HG03103 (cell line): ENCODE results near the gene TLR8.
A peak's percentile ranks its signal among the peaks of the same experiment; 100 is the strongest.

Experiments used
- ATAC-seq: cut with Tn5 transposase; IDR thresholded peaks from one replicate; pipeline ENCODE4 v1.9.1; 2021; ENCODE audit warnings: low read depth; ENCODE audit not compliant: unreplicated experiment

Gene TLR8

DNA sequence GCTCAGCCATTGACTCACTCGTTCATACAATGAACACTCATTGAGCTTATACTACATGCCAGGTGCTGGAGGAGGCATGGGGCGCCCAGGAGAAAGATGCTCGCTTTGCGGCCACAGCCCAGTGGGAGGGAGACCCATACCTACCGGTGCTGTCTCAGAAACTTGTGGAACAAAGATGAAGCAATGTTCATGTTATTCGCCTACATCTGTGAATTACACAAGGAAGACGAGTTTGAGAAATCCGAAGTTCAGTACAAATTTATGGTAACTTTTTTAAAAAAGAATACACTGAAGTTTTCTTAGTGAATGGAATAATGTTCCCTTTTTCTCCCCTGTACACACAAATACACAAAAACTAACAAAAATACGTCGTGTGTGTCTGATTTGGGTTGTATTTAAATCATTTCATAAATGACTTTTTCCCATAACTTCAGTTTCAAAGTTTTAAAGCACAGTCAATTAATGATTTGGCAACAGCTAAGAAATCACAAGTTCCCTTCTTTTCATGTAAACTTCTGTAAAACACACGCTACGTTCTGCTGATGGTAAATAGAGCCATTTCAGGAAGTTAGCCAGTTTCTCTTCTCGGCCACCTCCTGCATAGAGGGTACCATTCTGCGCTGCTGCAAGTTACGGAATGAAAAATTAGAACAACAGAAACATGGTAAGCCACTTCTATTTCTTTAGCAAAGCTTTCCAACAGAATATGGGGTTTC lies at the start of gene TLR8:
TLR8 (plus strand) TSS at position 575 of the 716 bp plus-strand sequence; CDS start at position 662, 87 bp downstream.
- ATAC-seq = no peak

DNA sequence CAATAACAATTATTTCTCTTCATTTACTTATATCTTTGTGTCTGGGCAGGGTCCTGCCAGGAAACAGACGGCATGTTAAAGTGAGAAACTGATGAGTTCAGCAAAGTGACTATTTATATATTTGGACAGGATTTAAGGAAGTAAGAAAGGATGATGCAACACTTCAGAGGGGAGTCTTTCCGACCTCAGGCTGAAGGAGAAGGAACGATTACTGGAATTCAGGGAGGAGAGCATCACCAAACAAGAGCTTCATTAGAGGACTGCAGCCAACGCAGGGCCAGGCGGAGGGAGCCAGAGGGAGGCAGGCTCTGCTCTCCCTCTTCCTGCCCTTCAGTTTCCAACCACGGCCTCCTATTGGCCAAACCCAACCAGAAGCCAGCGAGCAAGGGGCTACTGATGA lies 41.1 kb upstream of the TLR8 start:
- ATAC-seq = no peak

DNA sequence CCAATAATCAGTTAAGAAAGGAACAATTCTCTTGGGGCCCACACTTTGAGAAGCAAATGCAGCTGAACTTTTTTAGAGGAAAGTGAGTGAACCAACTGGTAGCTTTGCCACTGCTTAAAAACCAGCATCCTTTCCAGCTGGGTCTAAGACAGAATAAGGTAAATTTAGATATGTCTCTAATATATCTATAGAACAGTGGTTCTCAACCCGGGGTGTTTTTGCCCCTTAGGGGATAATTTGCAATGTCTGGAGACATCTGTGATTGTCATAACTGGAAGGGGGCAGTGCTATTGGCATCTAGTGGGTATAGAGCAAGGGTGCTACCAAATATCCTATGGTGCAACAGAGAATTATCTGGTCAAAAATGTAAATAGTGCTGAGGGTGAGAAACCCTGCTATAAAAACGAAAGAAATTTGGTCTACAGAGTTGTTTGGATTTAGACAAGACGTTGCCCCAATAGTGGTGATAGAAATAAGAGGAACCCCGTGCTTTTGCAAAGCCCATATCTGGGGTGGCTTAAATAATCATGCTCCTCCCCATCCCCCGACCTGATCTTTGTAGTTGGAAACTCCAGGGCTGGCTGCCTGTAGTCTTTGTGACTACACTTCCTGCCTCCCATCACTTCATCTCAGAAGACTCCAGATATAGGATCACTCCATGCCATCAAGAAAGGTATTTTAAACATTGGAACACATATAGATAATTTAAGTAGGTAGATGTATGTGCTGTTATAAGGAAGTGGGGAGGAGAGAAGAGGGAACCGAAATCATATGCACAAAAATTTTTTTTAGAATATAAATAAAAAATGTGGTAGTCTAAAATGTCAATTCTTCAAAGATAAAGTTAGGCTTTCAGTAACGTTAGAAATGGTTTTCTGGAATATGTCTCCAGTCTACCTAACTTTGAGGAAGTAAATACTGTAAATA lies 39.7 kb upstream of the TLR8 start, which contains the start of gene TLR7:
TLR7 (plus strand) TSS at position 622 of the 927 bp plus-strand sequence. CDS start 507 bp downstream, outside the sequence.
- ATAC-seq = peak; percentile 44

DNA sequence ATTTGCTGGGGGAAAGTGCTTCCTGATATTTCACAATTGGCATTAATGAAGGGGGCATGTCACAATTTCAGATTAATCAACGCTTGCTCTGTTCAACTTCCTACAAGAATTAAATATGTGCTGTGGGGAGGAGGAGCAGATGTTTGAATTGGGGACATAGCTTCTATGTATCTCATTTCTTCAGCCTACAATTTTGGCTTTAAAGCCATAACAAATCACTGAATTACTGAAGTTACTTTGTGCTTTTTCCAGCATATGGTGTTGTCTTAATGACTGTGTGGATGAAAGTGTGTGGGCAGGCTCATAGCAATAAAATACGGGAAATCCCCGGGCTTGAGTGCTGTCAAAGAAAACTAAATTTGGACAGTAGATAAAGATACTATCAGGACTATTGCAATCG lies 38.7 kb upstream of the TLR8 start:
- no peak for ATAC-seq

DNA sequence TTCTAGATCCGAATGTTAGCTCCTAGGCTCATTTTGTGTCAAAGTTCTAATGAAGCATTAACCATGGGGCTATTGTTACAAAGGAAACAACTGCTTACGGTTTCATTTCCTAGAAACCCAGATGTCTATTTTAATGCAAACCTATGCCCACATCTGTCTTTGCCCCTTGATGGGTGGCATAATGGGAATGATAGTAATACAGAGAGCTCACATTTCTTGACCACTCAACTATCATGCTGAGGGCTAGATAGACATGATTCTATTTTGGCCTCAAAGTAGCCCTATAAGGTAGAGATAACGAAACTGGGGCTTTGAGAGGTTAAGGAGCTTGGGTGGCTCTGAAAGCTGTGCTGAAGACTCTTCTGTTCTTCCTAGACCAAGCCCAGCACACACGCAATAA lies 37.7 kb upstream of the TLR8 start:
- no peak for ATAC-seq

DNA sequence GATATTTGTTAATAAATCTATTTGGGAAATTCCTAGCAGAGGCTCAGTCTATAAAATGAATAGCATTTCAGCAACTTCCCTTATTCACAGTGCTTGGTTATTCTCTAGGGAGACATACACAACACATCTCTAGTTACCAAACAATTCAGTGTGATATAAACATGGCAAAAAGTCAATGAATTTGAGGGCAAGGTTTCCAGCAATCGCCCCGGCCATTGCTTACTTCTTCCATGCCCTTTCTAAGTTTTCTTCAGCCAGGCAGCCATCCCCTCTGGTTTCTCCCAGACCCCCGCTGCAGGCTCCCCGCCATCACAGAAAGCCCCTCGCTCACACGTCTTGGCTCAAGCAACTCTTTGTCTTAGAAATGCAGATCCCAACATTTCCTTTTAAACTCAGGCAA lies 35.2 kb upstream of the TLR8 start:
- no peak for ATAC-seq

DNA sequence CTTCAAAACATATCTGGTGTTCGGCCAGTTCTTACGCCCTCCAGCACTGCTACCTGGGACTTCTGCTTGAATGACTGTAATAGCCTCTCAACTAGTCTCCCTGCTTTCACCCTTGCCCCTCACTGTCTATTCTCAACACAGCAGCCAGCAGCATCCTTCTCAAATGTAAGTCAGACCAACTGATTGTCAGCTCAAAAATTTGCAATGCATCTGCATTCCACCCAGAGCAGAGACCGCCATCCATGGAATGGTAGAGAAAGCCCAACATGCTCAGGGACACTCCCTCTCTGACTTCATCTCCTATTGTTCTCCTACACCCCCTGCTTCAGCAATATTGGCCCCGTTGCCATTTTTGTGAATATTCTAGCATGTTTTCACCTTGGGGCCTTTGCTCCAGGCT lies 33.7 kb upstream of the TLR8 start:
- no peak for ATAC-seq

DNA sequence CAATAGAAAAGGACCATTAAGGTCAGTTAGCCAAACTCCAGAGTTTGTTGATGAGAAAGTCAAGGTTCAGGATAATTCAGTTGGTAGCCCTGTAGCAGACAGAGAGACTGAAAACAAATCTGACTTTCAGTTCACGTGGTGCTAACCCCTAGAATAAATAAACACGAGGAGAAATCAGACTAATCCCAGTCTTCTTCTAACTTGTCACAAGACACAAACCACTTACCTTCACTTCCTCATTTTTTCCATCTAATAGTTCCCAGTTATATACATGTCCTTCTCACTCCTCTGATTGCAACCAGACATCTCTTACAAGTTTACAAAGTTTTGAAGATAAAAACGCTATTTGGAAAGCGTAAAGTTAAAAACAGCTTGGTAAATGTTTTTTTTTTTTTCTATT lies 31.8 kb upstream of the TLR8 start:
- ATAC-seq = no peak

DNA sequence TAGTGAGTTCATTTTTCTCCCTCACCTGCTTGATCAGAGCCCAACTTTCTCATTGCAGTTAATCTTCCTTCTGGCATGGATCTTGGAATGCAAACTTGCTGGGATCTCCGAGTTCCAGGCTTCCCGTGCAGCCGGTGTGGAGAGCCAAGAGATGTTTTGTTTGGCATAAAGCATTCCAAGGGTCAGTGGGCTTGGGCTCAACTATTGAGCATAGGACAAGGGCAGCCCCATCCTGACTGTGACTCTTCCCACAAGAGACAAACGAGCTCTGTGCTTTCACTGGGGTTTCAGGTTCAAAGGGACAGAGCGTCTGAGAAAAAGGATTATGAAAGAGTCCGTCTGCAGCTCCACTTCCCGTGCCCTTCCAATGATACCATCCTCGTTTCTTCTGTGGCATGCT lies 29.0 kb upstream of the TLR8 start:
- ATAC-seq = no peak

DNA sequence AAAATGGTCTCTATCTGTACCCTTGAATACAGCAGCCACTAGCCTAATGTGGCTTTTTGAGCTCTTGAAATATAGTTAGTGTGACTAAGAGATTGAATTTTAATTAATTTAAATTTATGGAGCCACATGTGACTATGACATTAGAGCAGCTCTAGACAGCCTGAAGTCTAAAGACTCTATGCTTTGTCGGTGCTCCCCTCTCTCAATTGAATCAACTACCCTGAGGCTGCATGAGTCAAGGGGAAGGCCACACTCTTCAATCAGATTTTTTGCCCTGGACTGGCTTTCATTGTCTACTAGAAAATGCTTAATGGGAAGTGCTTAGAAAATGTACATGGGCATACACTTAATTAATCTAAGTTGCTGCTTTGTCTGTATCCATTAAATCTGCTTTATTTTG lies 27.9 kb upstream of the TLR8 start:
- ATAC-seq = no peak

DNA sequence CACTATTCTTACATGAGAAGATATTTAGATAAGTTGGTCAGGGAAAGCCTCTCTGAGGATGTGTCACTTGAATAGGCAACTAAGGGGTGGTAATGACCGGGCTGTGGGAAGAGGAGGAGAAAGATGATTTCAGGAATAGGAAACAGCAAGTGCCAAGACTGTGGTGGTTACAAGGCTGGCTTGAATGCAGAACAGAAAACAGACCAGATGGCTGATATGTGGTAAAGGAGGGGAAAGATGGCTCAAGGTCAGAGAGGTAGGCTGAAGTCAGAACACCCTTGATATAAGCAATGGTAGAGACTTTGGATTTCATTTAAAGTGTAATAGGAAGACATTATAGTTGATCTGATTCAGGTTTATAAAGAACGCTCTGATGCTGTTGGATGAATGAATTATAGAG lies 24.5 kb upstream of the TLR8 start:
- no peak for ATAC-seq

DNA sequence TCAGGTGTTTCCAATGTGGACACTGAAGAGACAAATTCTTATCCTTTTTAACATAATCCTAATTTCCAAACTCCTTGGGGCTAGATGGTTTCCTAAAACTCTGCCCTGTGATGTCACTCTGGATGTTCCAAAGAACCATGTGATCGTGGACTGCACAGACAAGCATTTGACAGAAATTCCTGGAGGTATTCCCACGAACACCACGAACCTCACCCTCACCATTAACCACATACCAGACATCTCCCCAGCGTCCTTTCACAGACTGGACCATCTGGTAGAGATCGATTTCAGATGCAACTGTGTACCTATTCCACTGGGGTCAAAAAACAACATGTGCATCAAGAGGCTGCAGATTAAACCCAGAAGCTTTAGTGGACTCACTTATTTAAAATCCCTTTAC lies 20.9 kb upstream of the TLR8 start:
- no peak for ATAC-seq

DNA sequence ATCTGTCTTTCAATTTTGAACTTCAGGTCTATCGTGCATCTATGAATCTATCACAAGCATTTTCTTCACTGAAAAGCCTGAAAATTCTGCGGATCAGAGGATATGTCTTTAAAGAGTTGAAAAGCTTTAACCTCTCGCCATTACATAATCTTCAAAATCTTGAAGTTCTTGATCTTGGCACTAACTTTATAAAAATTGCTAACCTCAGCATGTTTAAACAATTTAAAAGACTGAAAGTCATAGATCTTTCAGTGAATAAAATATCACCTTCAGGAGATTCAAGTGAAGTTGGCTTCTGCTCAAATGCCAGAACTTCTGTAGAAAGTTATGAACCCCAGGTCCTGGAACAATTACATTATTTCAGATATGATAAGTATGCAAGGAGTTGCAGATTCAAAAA lies 19.9 kb upstream of the TLR8 start:
- ATAC-seq = no peak

DNA sequence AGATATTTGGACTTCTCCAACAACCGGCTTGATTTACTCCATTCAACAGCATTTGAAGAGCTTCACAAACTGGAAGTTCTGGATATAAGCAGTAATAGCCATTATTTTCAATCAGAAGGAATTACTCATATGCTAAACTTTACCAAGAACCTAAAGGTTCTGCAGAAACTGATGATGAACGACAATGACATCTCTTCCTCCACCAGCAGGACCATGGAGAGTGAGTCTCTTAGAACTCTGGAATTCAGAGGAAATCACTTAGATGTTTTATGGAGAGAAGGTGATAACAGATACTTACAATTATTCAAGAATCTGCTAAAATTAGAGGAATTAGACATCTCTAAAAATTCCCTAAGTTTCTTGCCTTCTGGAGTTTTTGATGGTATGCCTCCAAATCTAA lies 19.3 kb upstream of the TLR8 start:
- ATAC-seq = no peak

DNA sequence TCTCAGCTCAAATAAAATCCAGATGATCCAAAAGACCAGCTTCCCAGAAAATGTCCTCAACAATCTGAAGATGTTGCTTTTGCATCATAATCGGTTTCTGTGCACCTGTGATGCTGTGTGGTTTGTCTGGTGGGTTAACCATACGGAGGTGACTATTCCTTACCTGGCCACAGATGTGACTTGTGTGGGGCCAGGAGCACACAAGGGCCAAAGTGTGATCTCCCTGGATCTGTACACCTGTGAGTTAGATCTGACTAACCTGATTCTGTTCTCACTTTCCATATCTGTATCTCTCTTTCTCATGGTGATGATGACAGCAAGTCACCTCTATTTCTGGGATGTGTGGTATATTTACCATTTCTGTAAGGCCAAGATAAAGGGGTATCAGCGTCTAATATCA lies 18.7 kb upstream of the TLR8 start:
- no peak for ATAC-seq

DNA sequence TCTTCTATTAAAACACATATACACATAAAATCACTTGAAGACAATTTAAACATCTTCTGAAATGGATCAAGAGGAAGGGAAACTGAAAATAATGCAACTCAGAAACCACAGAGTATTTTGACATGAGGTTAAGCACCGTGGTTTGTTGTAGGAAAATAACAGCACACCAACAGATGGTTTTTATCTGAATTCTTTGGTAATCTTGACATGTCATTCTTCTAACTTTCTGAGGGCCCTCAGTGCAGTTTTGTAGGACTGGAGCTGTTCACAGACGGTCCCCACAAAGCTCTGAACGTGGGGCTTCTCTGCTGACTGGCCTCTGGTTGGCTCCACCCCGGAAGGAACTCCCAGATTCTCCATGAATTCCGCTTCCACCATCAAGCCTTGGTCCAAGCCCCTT lies 16.0 kb upstream of the TLR8 start:
- ATAC-seq = peak; percentile 58

DNA sequence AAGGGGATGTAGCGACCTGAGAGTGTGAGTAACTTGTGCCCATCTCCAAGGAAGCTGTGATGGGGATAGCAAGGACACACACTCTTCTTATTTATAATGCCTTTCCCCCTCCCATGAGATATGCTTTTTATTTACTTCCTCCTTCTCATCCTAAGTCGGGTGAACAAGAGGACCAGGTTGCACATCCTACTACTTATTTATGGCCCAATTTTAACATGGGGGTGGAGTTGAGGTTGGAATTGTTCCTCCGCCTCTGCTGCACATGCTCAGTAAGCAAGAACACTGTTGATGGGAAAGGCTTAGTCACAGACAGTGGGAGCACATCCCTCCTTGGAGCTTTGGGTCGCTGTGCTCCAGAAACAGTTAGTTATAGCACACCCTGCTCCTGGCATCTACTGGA lies 15.2 kb upstream of the TLR8 start:
- no peak for ATAC-seq

DNA sequence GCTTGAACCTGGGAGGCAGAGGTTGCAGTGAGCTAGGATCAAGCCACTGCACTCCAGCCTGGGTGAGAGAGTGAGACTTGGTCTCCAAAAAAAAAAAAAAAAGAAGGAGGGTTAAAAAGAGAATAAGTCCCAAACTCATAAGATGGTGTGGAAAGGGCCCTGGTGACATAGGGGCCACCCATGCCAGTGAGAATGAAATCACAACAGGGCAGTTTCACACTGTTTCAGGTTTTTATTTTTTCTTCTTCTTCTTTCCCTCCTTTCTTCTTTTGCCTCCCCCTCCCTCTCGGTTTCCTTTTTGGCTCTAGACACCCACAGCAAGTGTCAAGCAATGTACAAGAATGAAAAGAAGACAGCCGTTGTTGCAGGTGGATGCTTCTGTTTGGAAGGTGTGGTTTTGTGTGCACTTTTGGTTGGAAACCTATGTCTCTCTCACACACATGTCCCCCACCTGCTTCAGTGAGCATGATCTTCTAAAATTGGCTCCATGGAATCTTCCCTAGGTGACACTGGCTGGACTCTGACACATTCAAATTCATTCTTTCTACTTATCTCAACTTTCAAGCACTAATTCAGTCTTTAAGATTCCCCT lies 14.4 kb upstream of the TLR8 start:
- ATAC-seq = peak; percentile 46

DNA sequence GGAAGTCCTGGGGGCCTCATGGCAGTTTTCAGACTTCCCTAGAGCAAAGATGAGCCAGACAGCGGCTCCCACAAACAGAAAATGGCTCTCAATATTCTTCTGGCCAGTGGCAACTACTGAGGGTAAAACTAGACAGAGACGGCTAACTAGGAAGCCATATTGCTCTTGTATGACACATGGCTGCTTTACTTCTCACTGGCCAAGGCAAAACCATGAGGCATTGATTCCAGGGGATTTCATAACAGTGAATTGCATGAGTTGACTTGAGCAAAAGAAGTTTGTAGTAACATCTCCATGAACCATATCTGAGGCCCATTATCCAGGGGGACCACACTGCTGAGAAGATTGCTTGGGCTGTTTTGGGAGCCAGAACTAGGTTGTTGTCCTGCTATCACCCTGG lies 13.7 kb upstream of the TLR8 start:
- ATAC-seq = no peak

DNA sequence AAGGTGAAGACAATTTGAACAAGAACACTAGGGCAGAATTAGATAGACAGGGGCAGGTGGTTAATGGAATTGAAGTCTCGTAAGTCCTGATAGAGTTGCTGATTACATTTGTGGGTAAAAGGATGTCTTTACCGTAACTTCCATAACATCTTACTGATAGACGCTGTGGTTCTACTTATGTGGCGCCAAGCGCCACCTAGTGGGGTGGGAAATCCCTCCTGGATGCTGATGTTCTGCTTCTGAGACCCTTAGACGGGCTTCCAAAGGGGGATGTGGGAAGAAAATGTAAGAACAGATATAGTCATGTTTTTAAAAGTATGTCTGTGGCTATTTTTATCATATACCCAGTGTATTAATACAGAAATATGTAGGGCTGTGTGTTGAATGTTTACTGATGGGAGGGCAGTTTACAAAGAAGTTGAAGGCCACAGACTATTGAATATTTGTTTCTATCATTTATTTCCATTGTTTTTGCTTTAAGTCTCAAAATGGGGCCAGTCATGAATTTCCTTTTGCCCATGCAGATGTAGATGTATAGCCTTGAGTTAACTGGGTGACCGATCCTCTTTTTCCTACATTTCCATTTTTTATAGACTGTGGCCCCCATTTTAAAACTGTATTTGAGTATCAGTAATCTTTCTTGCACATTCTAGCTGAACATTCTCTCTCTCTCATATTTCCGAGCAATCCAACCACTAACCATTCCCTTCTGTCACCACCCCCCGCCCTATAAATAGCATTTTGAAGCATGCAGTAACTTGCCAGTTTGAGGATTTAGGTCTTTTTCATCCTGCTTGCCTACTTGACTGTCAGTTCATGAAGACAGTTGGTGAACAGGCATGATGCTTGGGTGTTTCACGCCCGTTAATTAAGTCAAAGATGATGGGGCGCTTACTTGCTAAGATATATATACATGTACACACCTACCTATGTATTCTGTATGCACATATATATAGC lies 12.1 kb upstream of the TLR8 start:
- no peak for ATAC-seq
